LNCAP (cell line): ENCODE measurements around the gene EML6.

Experiments used
- CTCF ChIP-seq: fragments of 450-650 bp; IDR thresholded peaks from 2 replicates; pipeline ENCODE4 v1.5.1; 2017; ENCODE audit warnings: mild to moderate bottlenecking

The EML6 gene

GRCh38 chr2:54940723-54941122 lies 217.3 kb downstream of the EML6 start:
- no peak for TF ChIP-seq CTCF

- no peak for TF ChIP-seq CTCF
These were observed 218.0 kb downstream of the EML6 start for GRCh38 chr2:54941248-54941984.

- TF ChIP-seq CTCF, result no peak
These were observed 218.9 kb downstream of the EML6 start for GRCh38 chr2:54942373-54942772.

- no peak for TF ChIP-seq CTCF
These were observed 221.4 kb downstream of the EML6 start for GRCh38 chr2:54944724-54945326.

- no peak for TF ChIP-seq CTCF
These were observed 222.1 kb downstream of the EML6 start for GRCh38 chr2:54945391-54946219.

- no peak for TF ChIP-seq CTCF
These were observed 222.9 kb downstream of the EML6 start for GRCh38 chr2:54946220-54946805.

GRCh38 chr2:54947136-54947535 lies 223.7 kb downstream of the EML6 start:
- no peak for TF ChIP-seq CTCF
